Lung (tissue), 12 donors: ENCODE measurements around the gene PPM1L. TPM values are rescaled to one million over a fixed set of nuclear protein-coding genes. Genes with fewer than 3 reads are reported as not detected.

Experiments
- ATAC-seq: fragments of 200-7000 bp; cut with Tn5 transposase; one replicate; pipeline ENCODE4 v1.9.1; 2020; ENCODE audit warnings: moderate number of reproducible peaks; ENCODE audit not compliant: insufficient read depth, low FRiP score
- DNase-seq, 3 donors: peaks; one replicate each; pipeline ENCODE4 v3.0.0-alpha.2; 2013 to 2017
- H3K27ac ChIP-seq, 2 donors: one replicate each; pipeline ENCODE4 v1.5.1; 2013; ENCODE audit warnings: mild to moderate bottlenecking in 2 of 2, moderate library complexity in 2 of 2, control low read depth in 1 of 2, inconsistent platforms in 1 of 2, low read depth in 1 of 2, low read length in 1 of 2
- H3K27me3 ChIP-seq, 3 donors: one replicate each; pipeline ENCODE4 v1.5.1; 2013; ENCODE audit warnings: low read length in 2 of 3; ENCODE audit not compliant: control insufficient read depth in 3 of 3, insufficient read depth in 3 of 3
- H3K36me3 ChIP-seq, 4 donors: one replicate each; pipeline ENCODE4 v1.5.1; 2013; ENCODE audit warnings: low read length in 4 of 4, mild to moderate bottlenecking in 1 of 4, moderate library complexity in 1 of 4; ENCODE audit not compliant: control insufficient read depth in 4 of 4, insufficient read depth in 4 of 4
- H3K4me1 ChIP-seq, 5 donors: one replicate each; pipeline ENCODE4 v1.5.1; 2013; ENCODE audit warnings: low read length in 5 of 5, mild to moderate bottlenecking in 2 of 5, moderate library complexity in 1 of 5; ENCODE audit not compliant: control insufficient read depth in 5 of 5, insufficient read depth in 5 of 5
- H3K4me3 ChIP-seq: one replicate; pipeline ENCODE4 v1.5.1; 2013; ENCODE audit warnings: mild to moderate bottlenecking, control low read depth, moderate library complexity
- H3K9ac ChIP-seq, 2 donors: one replicate each; pipeline ENCODE4 v1.5.1; 2013; ENCODE audit warnings: low read length in 2 of 2, control low read depth in 1 of 2; ENCODE audit not compliant: insufficient read depth in 1 of 2
- H3K9me3 ChIP-seq, 4 donors: one replicate each; pipeline ENCODE4 v1.5.1; 2013; ENCODE audit warnings: low read length in 3 of 4, mild to moderate bottlenecking in 1 of 4, moderate library complexity in 1 of 4; ENCODE audit not compliant: control insufficient read depth in 4 of 4, insufficient read depth in 3 of 4
- WGBS, 2 donors: extraction: QIAGEN DNeasy Blood & Tissue Kit; methylation state at CpG; one replicate each; pipeline ENCODE4 v1.1.7; 2013; 5-methylcytosine and 5-hydroxymethylcytosine counted together
- polyA plus RNA-seq, 2 donors: library from polyadenylated mRNA; stranded (reverse); fragments of 200-250 nt; gene quantifications; one replicate each; pipeline ENCODE4 v1.2.1, GENCODE V29; 2013
- total RNA-seq, 2 donors: library from RNA; depleted of rRNA in 1 of 2; stranded (reverse); fragments of >200 nt in 1 of 2; gene quantifications; one replicate each; pipeline ENCODE4 v1.2.1, GENCODE V29; 2014 to 2021
- TF ChIP-seq, protein P1 (sequence below): IDR thresholded peaks from 2 replicates; pipeline ENCODE4 v1.5.1; 2012; ENCODE audit warnings: mild to moderate bottlenecking; ENCODE audit errors: control extremely low read depth, extremely low read depth
- donor health status: control.
- donor health status: control.
- donor health status: Bipolar disorder and iron deficiency.
- donor health status: healthy.
- donor health status: DM: yes; HTN: yes; CAD: no.

PPM1L gene
- total and polyA plus RNA-seq, 4 donors = 1.5 to 17.7 (median 6.7) TPM

DNA sequence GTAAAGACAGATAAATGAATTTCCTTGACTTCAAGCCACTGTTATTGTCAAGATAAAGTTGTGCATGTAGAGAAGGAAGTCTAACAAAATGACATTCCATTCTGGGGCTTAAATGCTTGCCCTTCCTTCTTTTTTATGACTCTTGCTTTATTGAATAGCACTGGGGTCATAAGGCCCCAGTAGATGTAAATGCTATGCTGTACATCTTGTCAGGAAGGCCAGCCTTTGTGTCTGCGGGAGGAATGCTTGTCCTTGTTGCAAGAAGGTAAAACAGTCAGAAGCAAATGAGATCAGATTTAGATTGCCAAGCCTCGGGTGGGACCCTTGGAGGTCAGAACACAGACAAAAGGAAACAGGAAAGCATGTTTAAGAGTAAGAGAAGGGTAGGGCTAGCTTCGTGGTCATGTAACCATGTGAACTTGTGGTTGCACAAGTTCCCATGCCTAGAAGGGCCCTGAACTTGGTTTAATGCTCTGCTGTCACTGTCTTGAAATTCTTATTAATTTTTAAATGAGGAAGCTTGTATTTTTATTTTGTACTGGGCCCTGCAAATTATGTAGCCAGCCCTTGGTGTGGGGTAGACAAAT is 81.5 kb downstream of the PPM1L start:
- TF ChIP-seq, protein P1, sequence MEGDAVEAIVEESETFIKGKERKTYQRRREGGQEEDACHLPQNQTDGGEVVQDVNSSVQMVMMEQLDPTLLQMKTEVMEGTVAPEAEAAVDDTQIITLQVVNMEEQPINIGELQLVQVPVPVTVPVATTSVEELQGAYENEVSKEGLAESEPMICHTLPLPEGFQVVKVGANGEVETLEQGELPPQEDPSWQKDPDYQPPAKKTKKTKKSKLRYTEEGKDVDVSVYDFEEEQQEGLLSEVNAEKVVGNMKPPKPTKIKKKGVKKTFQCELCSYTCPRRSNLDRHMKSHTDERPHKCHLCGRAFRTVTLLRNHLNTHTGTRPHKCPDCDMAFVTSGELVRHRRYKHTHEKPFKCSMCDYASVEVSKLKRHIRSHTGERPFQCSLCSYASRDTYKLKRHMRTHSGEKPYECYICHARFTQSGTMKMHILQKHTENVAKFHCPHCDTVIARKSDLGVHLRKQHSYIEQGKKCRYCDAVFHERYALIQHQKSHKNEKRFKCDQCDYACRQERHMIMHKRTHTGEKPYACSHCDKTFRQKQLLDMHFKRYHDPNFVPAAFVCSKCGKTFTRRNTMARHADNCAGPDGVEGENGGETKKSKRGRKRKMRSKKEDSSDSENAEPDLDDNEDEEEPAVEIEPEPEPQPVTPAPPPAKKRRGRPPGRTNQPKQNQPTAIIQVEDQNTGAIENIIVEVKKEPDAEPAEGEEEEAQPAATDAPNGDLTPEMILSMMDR = no peak
- 18 to 32% methylated on average over 3 of the region's 3 CpGs for WGBS, 2 donors
- H3K9me3 ChIP-seq = no peaks in the 10 kb centered on the region
- peak in 1 of 3 donors; percentile 9 for DNase-seq
- H3K4me3 ChIP-seq = no peak overlapping the region
- H3K27me3 ChIP-seq = no peaks in the 10 kb centered on the region
- H3K9ac ChIP-seq = no peak overlapping the region
- no peaks in the 10 kb centered on the region for H3K4me1 ChIP-seq
- no peak overlapping the region for H3K27ac ChIP-seq
- H3K36me3 ChIP-seq = no peaks in the 10 kb centered on the region
- no peak for ATAC-seq

DNA sequence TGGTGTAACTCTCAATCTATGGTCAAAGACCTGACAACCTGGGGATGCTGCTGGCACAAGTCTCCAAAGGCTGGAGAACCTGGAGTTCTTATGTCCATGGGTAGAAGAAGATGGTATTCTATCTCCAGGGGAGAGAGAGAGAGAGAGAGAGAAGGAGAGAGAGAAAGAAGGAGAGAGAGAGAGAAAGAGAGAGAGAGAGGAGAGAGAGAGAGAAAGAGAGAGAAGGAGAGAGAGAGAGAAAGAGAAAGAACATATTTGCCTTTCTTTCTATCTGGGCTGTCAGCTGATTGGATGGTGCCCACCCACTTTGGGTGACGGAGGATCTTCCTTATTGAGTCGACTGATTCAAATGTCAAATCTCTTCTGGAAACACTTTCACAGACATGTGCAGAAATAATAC is 84.6 kb downstream of the PPM1L start:
- Histone ChIP-seq H3K27me3 (no peaks in the 10 kb centered on the region), H3K4me3 (no peak overlapping the region), H3K9me3 (no peaks in the 10 kb centered on the region), H3K27ac (no peak overlapping the region), H3K9ac (no peak overlapping the region), H3K36me3 (no peaks in the 10 kb centered on the region), H3K4me1 (peaks cover 0 to 2% (median 0%) of the 10 kb centered on the region in 5 donors)
- 89 to 93% methylated on average over 2 of the region's 2 CpGs for WGBS, 2 donors
- ATAC-seq (no peak), DNase-seq (no peak)
- TF ChIP-seq, protein P1 = no peak

DNA sequence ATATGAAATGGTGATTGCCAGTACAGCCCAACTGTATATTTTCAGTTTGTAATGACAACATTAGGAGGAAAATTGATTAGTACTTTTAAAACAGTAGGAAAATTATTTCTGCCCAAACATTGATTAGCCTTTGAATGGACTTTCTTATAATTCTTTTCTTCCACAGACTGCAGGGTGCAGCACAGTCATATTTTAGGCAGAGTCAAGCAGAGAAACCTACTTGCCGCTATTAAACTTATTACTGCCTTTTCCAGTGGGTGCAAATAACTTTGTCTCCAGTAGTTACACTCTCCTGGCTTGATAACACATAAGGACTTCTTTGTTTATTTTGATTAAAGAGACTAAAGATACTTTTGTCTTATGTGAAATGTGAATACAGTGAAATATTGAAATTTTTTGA is 85.4 kb downstream of the PPM1L start:
- Histone ChIP-seq H3K9ac (no peak overlapping the region), H3K4me1 (peaks cover 0 to 5% (median 0%) of the 10 kb centered on the region in 5 donors), H3K27me3 (no peaks in the 10 kb centered on the region), H3K9me3 (no peaks in the 10 kb centered on the region), H3K36me3 (no peaks in the 10 kb centered on the region), H3K27ac (no peak overlapping the region), H3K4me3 (no peak overlapping the region)
- ATAC-seq = no peak
- TF ChIP-seq, protein P1 = no peak
- 92 to 100% methylated on average over 1 of the region's 1 CpG for WGBS, 2 donors
- DNase-seq = no peak
